Activated CD8-positive, alpha-beta T cell treated with anti-CD3 and anti-CD28 coated beads for 36 hours (primary cell): Measurements from ENCODE around the gene CXXC4. TPM values are rescaled to one million over a fixed set of nuclear protein-coding genes. Genes with fewer than 3 reads are reported as not detected.

Source experiments
- ATAC-seq: fragments of 200-7000 bp; cut with Tn5 transposase; one replicate; pipeline ENCODE4 v1.10.0; 2021; ENCODE audit warnings: mild to moderate bottlenecking, moderate library complexity
- CTCF ChIA-PET: fragments of 350-600 bp; sonication (Branson Sonifier 250); formaldehyde crosslinking; loops from one replicate; lab custom pipeline; 2021; ENCODE audit warnings: antibody characterized with exemption; lab: Charles Lee
- POLR2A ChIA-PET: fragments of 350-600 bp; sonication (Branson Sonifier 250); formaldehyde crosslinking; loops from one replicate; lab custom pipeline; 2021; ENCODE audit warnings: antibody characterized with exemption; lab: Charles Lee
- DNase-seq: peaks from one replicate; pipeline ENCODE4 v3.0.0-alpha.2; 2020
- H3K27ac Mint-ChIP-seq: one replicate; pipeline ENCODE4 v1.8.0; 2021; ENCODE audit warnings: mild to moderate bottlenecking, mixed read lengths
- H3K27me3 Mint-ChIP-seq: one replicate; pipeline ENCODE4 v1.8.0; 2021; ENCODE audit warnings: mixed read lengths
- H3K36me3 Mint-ChIP-seq: one replicate; pipeline ENCODE4 v1.8.0; 2021; ENCODE audit warnings: low read depth, mixed read lengths
- H3K4me1 Mint-ChIP-seq: one replicate; pipeline ENCODE4 v1.8.0; 2021; ENCODE audit warnings: low read depth, mixed read lengths
- H3K4me3 Mint-ChIP-seq: one replicate; pipeline ENCODE4 v1.8.0; 2021; ENCODE audit warnings: mild to moderate bottlenecking, moderate library complexity, mixed read lengths
- H3K9me3 Mint-ChIP-seq: one replicate; pipeline ENCODE4 v1.8.0; 2021; ENCODE audit warnings: mixed read lengths
- intact Hi-C: fragments of 100-400 bp; cut with micrococcal nuclease; formaldehyde crosslinking; loops from one replicate; pipeline ENCODE4 v1.10.0; 2022
- total RNA-seq, 2 experiments: library from RNA; stranded (reverse); gene quantifications; one replicate each; pipeline ENCODE4 v1.2.3, GENCODE V29; 2021
- TF ChIP-seq, protein P1 (sequence below): fragments of 200-600 bp; IDR thresholded peaks from one replicate; pipeline ENCODE4 v1.8.0; 2022; ENCODE audit warnings: antibody characterized with exemption, mild to moderate bottlenecking

CXXC4 gene
- total RNA-seq, 2 experiments from 2014 or later: not detected

- no peak for ATAC-seq
- ChIA-PET CTCF (no interaction called here), POLR2A (no interaction called here)
- intact Hi-C loops: no loop called here
- DNase-seq: no peak
- Mint-ChIP-seq H3K36me3 (no peaks in the 10 kb centered on the region), H3K4me1 (no peaks in the 10 kb centered on the region), H3K4me3 (no peak overlapping the region), H3K27ac (no peak overlapping the region), H3K9me3 (no peaks in the 10 kb centered on the region), H3K27me3 (peaks cover 2% of the 10 kb centered on the region)
- TF ChIP-seq, protein P1, sequence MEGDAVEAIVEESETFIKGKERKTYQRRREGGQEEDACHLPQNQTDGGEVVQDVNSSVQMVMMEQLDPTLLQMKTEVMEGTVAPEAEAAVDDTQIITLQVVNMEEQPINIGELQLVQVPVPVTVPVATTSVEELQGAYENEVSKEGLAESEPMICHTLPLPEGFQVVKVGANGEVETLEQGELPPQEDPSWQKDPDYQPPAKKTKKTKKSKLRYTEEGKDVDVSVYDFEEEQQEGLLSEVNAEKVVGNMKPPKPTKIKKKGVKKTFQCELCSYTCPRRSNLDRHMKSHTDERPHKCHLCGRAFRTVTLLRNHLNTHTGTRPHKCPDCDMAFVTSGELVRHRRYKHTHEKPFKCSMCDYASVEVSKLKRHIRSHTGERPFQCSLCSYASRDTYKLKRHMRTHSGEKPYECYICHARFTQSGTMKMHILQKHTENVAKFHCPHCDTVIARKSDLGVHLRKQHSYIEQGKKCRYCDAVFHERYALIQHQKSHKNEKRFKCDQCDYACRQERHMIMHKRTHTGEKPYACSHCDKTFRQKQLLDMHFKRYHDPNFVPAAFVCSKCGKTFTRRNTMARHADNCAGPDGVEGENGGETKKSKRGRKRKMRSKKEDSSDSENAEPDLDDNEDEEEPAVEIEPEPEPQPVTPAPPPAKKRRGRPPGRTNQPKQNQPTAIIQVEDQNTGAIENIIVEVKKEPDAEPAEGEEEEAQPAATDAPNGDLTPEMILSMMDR: no peak
Observed at GRCh38 chr4:104507112-104507511, 12.4 kb upstream of the CXXC4 start.

DNA sequence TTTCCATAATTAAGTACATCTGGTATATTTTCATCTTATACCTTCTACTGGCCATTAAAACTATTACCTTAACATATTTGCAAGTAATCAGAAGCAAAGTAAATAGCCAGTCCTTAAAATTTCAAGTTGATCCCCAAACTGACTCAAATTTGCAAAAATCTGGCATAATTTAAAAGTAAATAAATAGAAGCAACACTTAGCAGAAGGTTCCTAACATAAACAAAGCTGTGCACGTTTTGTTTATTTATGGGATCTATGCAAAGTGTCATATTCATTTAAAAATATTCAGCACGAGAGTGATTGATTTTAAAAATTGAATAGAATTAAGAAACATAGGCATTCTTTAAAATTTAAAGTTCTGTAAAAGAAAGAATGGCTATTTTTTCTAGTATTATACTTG, 9.8 kb upstream of the CXXC4 start:
- DNase-seq (no peak), ATAC-seq (no peak)
- Mint-ChIP-seq H3K4me1 (no peaks in the 10 kb centered on the region), H3K27ac (no peak overlapping the region), H3K27me3 (peaks cover 4% of the 10 kb centered on the region), H3K4me3 (no peak overlapping the region), H3K36me3 (no peaks in the 10 kb centered on the region), H3K9me3 (no peaks in the 10 kb centered on the region)
- TF ChIP-seq, protein P1: no peak
- ChIA-PET POLR2A (no interaction called here), CTCF (no interaction called here)
- intact Hi-C loops: no loop called here

DNA sequence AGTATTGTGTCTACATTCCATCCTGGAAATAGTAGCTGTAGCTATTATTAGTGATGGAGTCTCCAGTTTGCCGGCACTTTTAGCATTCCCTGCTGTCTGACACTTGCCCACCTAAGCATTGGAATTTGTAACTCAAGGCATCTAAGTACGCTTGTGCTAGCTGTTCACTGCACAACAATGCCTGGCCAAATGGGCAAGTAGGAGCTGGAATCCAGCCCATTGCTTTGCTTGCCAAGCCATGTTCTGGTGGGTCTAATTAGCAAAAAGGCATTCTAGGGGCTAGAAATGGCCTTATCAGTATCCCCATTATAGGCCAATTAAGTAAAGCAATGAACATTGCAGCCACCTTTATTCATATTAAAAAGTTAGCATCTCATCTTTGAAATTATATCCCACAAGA, 7.8 kb upstream of the CXXC4 start:
- no peak overlapping the region for H3K27ac Mint-ChIP-seq
- ATAC-seq (no peak), DNase-seq (no peak)
- H3K9me3 Mint-ChIP-seq: no peaks in the 10 kb centered on the region
- POLR2A ChIA-PET: no interaction called here
- intact Hi-C loops: no loop called here
- CTCF ChIA-PET: no interaction called here
- TF ChIP-seq, protein P1: no peak
- no peaks in the 10 kb centered on the region for H3K4me1 Mint-ChIP-seq
- H3K27me3 Mint-ChIP-seq: peaks cover 12% of the 10 kb centered on the region
- no peak overlapping the region for H3K4me3 Mint-ChIP-seq
- no peaks in the 10 kb centered on the region for H3K36me3 Mint-ChIP-seq

GRCh38 chr4:104501290-104501689, 6.6 kb upstream of the CXXC4 start:
- CTCF ChIA-PET: interaction anchor here (0.8 kb wide), 1 partner anchor 9 kb away, joined by 3 read pairs; no protein-coding TSS in a partner anchor

GRCh38 chr4:104500442-104500841, 5.7 kb upstream of the CXXC4 start:
- H3K36me3 Mint-ChIP-seq: no peaks in the 10 kb centered on the region
- CTCF ChIA-PET: interaction anchor here (0.8 to 1.6 kb wide), 3 partner anchors 10 to 973 kb away, joined by 3 to 4 read pairs (median 3); partner anchors contain the start of gene PPA2
- H3K4me1 Mint-ChIP-seq: no peaks in the 10 kb centered on the region
- DNase-seq (no peak), ATAC-seq (no peak)
- intact Hi-C loops: no loop called here
- no peak overlapping the region for H3K27ac Mint-ChIP-seq
- no peaks in the 10 kb centered on the region for H3K9me3 Mint-ChIP-seq
- no peak overlapping the region for H3K4me3 Mint-ChIP-seq
- peaks cover 19% of the 10 kb centered on the region for H3K27me3 Mint-ChIP-seq
- POLR2A ChIA-PET: no interaction called here
- TF ChIP-seq, protein P1: no peak

More at GRCh38 chr4:104501290-104501689, 6.6 kb upstream of the CXXC4 start:
- DNase-seq: no peak
- intact Hi-C loops: no loop called here
- peaks cover 15% of the 10 kb centered on the region for H3K27me3 Mint-ChIP-seq
- POLR2A ChIA-PET: no interaction called here
- ATAC-seq: no peak
- TF ChIP-seq, protein P1: no peak
- H3K36me3 Mint-ChIP-seq: no peaks in the 10 kb centered on the region
- H3K27ac Mint-ChIP-seq: no peak overlapping the region
- no peak overlapping the region for H3K4me3 Mint-ChIP-seq
- H3K9me3 Mint-ChIP-seq: no peaks in the 10 kb centered on the region
- no peaks in the 10 kb centered on the region for H3K4me1 Mint-ChIP-seq
